ENCODE data around the gene DHCR24.

GRCh38 chr1:54870869-54871268 is 16.1 kb downstream of the DHCR24 start:
- TF ChIP-seq POLR2A (IDR thresholded peaks at IDR 0.05; ENCODE audit: insufficient read depth in 1 of 2, low read depth in 2 of 2, low read length in 2 of 2): no peak
- no peak for TF ChIP-seq NFYB (CRISPR knock-in tag; IDR thresholded peaks at IDR 0.05)

Measured in HepG2 (cell line).